K562 (cell line): Measurements from ENCODE around the gene ATP6V1F. TPM values are rescaled to one million over a fixed set of nuclear protein-coding genes. Genes with fewer than 3 reads are reported as not detected.

Source experiments
- FIP1L1 ChIP-seq: fragments of 200-400 bp; formaldehyde crosslinking; IDR thresholded peaks from 2 replicates; pipeline ENCODE4 v1.6.1; 2018; ENCODE audit warnings: mild to moderate bottlenecking, low read depth, low read length; ENCODE audit not compliant: poor library complexity, severe bottlenecking
- FOXK1 ChIP-seq: sonication (generic); formaldehyde crosslinking; IDR thresholded peaks from 2 replicates; pipeline ENCODE4 v1.8.0; 2022; ENCODE audit warnings: missing genetic modification reagents, mild to moderate bottlenecking, borderline replicate concordance
- FOXM1 ChIP-seq, 2 experiments: fragments of 450-650 bp in 1 of 2; sonication (generic) in 1 of 2; formaldehyde crosslinking in 1 of 2; IDR thresholded peaks; 2 replicates each; pipeline versions ENCODE4 v1.6.1 to v1.9.0; 2017 to 2022; ENCODE audit warnings: low read depth in 2 of 2, mild to moderate bottlenecking in 2 of 2, missing genetic modification reagents in 1 of 2, moderate library complexity in 1 of 2
- HDAC2 ChIP-seq: fragments of 450-650 bp; IDR thresholded peaks from 2 replicates; pipeline ENCODE4 v1.6.1; 2016; ENCODE audit warnings: mild to moderate bottlenecking
- NCOR1 ChIP-seq: fragments of 450-650 bp; IDR thresholded peaks from 2 replicates; pipeline ENCODE4 v1.6.1; 2016; ENCODE audit warnings: mild to moderate bottlenecking, moderate library complexity
- RBM15 ChIP-seq: fragments of 200-400 bp; formaldehyde crosslinking; IDR thresholded peaks from 2 replicates; pipeline ENCODE4 v1.6.1; 2018; ENCODE audit warnings: mild to moderate bottlenecking, low read length, moderate library complexity; ENCODE audit not compliant: insufficient read depth
- TARDBP ChIP-seq: fragments of 450-650 bp; IDR thresholded peaks from 2 replicates; pipeline ENCODE4 v1.6.1; 2016
- ZNF143 ChIP-seq: sonication (generic); formaldehyde crosslinking; IDR thresholded peaks from 2 replicates; pipeline ENCODE4 v1.9.0; 2022; ENCODE audit warnings: mild to moderate bottlenecking, missing genetic modification reagents
- ZNF316 ChIP-seq: fragments of 450-650 bp; IDR thresholded peaks from 2 replicates; pipeline ENCODE4 v1.6.1; 2016
- ZNF354B ChIP-seq: fragments of 250-450 bp; sonication (Bioruptor Pico); IDR thresholded peaks from 2 replicates; pipeline ENCODE4 v1.4.0; 2020
- polyA plus RNA-seq, 8 experiments: library from polyadenylated mRNA; depleted of rRNA in 4 of 8; stranded (reverse) in 5 of 8; unstranded in 3 of 8; fragments of >200 nt; fragmentation: Nextera tagmentation in 2 of 8; fragmentation: Illumina TruSeq in 1 of 8; extraction: Ambion mirVana in 2 of 8; extraction: Trizol in 1 of 8; gene quantifications; 2 replicates each; pipeline versions ENCODE4 v1.2.1 to v1.2.3, GENCODE V29; 2011 to 2014; ENCODE audit warnings: inconsistent platforms in 1 of 8, missing spikeins in 1 of 8
- total RNA-seq, 7 experiments: library from RNA; depleted of rRNA in 6 of 7; stranded (reverse); fragments of >200 nt in 6 of 7; fragmentation: Illumina TruSeq in 2 of 7; extraction: Trizol in 2 of 7; gene quantifications; 2 replicates each; pipeline versions ENCODE4 v1.2.1 to v1.2.3, GENCODE V29; 2011 to 2021; ENCODE audit warnings: low replicate concordance in 1 of 7
- TF ChIP-seq, protein P1 (sequence below), 2 experiments: fragments of 150-350 bp in 1 of 2; IDR thresholded peaks; 2 replicates each; pipeline ENCODE4 v1.6.1; 2012 to 2016; ENCODE audit warnings: low read depth in 2 of 2, low read length in 2 of 2, mild to moderate bottlenecking in 1 of 2, moderate library complexity in 1 of 2
- TF ChIP-seq, protein P2 (sequence below): fragments of 450-650 bp; IDR thresholded peaks from 2 replicates; pipeline ENCODE4 v1.6.1; 2018; ENCODE audit not compliant: partially characterized antibody
- TF ChIP-seq, protein P3 (sequence below): sonication (generic); formaldehyde crosslinking; IDR thresholded peaks from 2 replicates; pipeline ENCODE4 v1.8.0; 2022; ENCODE audit warnings: mild to moderate bottlenecking, missing genetic modification reagents, borderline replicate concordance
- TF ChIP-seq, protein P4 (sequence below), 2 experiments: fragments of 450-650 bp; conservative IDR thresholded peaks; 2 replicates each; pipeline ENCODE4 v1.6.1; 2017; ENCODE audit warnings: mild to moderate bottlenecking in 2 of 2, moderate library complexity in 2 of 2

ATP6V1F gene
- total and polyA plus RNA-seq, 9 of the 15 experiments (the other 6 are each of a cell fraction or from before 2014, with no cell fraction given), result 206 to 1,123 (median 542) TPM

DNA sequence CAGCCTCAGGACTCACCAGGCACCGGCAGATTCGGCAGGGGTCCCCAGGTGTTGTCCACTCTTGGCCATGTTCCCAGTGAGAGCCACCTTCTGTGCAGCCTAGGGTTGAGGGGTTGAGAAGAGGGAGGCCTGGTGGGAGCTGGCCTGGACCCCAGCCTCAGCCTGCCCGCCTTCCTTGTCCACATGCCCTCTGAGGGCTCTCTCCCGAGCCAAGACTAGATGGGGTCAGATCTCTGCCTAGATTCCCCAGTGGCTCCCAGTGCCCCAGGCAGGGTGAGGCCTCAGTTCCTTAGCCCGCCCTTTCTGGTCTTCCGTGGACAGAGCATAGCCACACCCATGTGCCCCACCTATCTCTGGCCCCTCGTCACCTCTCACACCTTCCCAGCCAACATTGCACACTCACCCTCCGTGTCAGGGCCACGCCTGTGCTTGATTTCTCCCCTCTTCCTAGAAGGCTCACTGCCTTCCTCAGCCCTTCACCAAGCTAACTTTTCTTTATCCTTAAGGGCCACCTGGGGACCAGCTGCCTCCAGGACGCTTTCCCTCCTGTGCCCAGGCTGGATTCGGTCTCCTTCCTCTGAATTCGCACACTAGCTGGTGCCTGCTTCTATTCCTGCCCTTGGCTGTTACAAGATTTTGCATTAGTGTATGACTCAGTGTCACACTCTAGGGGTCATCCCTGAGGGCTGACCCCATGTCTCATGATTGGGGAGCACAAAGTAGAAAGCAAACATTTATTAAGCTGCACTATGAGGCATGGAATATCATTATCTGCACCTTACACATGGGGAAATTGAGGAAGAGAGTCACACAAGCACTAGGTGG, 40.3 kb downstream of the ATP6V1F start (continued):
- TF ChIP-seq FOXK1 (no peak), ZNF354B (CRISPR knock-in tag) (no peak), ZNF316 (no peak), FOXM1 (IDR thresholded peaks at IDR 0.05; ENCODE audit: low read depth) (no peak), FOXM1 (CRISPR knock-in tag; IDR thresholded peaks at IDR 0.05; ENCODE audit: low read depth) (no peak), ZNF143 (CRISPR knock-in tag) (no peak), TARDBP (no peak), RBM15 (no peak), HDAC2 (0 out of 2 replicates have a peak, but pooled peaks have one; percentile 54), FIP1L1 (no peak), NCOR1 (no peak)
- TF ChIP-seq, protein P1, sequence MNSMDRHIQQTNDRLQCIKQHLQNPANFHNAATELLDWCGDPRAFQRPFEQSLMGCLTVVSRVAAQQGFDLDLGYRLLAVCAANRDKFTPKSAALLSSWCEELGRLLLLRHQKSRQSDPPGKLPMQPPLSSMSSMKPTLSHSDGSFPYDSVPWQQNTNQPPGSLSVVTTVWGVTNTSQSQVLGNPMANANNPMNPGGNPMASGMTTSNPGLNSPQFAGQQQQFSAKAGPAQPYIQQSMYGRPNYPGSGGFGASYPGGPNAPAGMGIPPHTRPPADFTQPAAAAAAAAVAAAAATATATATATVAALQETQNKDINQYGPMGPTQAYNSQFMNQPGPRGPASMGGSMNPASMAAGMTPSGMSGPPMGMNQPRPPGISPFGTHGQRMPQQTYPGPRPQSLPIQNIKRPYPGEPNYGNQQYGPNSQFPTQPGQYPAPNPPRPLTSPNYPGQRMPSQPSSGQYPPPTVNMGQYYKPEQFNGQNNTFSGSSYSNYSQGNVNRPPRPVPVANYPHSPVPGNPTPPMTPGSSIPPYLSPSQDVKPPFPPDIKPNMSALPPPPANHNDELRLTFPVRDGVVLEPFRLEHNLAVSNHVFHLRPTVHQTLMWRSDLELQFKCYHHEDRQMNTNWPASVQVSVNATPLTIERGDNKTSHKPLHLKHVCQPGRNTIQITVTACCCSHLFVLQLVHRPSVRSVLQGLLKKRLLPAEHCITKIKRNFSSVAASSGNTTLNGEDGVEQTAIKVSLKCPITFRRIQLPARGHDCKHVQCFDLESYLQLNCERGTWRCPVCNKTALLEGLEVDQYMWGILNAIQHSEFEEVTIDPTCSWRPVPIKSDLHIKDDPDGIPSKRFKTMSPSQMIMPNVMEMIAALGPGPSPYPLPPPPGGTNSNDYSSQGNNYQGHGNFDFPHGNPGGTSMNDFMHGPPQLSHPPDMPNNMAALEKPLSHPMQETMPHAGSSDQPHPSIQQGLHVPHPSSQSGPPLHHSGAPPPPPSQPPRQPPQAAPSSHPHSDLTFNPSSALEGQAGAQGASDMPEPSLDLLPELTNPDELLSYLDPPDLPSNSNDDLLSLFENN (IDR thresholded peaks at IDR 0.05; ENCODE audit: low read depth in 2 of 2, low read length in 2 of 2), result no peak
- TF ChIP-seq, protein P2, sequence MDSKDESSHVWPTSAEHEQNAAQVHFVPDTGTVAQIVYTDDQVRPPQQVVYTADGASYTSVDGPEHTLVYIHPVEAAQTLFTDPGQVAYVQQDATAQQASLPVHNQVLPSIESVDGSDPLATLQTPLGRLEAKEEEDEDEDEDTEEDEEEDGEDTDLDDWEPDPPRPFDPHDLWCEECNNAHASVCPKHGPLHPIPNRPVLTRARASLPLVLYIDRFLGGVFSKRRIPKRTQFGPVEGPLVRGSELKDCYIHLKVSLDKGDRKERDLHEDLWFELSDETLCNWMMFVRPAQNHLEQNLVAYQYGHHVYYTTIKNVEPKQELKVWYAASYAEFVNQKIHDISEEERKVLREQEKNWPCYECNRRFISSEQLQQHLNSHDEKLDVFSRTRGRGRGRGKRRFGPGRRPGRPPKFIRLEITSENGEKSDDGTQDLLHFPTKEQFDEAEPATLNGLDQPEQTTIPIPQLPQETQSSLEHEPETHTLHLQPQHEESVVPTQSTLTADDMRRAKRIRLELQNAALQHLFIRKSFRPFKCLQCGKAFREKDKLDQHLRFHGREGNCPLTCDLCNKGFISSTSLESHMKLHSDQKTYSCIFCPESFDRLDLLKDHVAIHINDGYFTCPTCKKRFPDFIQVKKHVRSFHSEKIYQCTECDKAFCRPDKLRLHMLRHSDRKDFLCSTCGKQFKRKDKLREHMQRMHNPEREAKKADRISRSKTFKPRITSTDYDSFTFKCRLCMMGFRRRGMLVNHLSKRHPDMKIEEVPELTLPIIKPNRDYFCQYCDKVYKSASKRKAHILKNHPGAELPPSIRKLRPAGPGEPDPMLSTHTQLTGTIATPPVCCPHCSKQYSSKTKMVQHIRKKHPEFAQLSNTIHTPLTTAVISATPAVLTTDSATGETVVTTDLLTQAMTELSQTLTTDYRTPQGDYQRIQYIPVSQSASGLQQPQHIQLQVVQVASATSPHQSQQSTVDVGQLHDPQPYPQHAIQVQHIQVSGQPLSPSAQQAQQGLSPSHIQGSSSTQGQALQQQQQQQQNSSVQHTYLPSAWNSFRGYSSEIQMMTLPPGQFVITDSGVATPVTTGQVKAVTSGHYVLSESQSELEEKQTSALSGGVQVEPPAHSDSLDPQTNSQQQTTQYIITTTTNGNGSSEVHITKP, result no peak
- TF ChIP-seq, protein P3, sequence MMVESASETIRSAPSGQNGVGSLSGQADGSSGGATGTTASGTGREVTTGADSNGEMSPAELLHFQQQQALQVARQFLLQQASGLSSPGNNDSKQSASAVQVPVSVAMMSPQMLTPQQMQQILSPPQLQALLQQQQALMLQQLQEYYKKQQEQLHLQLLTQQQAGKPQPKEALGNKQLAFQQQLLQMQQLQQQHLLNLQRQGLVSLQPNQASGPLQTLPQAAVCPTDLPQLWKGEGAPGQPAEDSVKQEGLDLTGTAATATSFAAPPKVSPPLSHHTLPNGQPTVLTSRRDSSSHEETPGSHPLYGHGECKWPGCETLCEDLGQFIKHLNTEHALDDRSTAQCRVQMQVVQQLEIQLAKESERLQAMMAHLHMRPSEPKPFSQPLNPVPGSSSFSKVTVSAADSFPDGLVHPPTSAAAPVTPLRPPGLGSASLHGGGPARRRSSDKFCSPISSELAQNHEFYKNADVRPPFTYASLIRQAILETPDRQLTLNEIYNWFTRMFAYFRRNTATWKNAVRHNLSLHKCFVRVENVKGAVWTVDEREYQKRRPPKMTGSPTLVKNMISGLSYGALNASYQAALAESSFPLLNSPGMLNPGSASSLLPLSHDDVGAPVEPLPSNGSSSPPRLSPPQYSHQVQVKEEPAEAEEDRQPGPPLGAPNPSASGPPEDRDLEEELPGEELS (CRISPR knock-in tag), result no peak
- TF ChIP-seq, protein P4, sequence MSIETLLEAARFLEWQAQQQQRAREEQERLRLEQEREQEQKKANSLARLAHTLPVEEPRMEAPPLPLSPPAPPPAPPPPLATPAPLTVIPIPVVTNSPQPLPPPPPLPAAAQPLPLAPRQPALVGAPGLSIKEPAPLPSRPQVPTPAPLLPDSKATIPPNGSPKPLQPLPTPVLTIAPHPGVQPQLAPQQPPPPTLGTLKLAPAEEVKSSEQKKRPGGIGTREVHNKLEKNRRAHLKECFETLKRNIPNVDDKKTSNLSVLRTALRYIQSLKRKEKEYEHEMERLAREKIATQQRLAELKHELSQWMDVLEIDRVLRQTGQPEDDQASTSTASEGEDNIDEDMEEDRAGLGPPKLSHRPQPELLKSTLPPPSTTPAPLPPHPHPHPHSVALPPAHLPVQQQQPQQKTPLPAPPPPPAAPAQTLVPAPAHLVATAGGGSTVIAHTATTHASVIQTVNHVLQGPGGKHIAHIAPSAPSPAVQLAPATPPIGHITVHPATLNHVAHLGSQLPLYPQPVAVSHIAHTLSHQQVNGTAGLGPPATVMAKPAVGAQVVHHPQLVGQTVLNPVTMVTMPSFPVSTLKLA (conservative IDR thresholded peaks at IDR 0.05), result no peak
